Transverse colon (tissue), 4 donors: ENCODE results near the gene RPTOR. TPM values are rescaled to one million over a fixed set of nuclear protein-coding genes. Genes with fewer than 3 reads are reported as not detected.

ENCODE experiments used
- DNase-seq: peaks from one replicate; pipeline ENCODE4 v3.0.0-alpha.2; 2019
- H3K27ac ChIP-seq, 4 donors: fragments of 200-600 bp; sonication (generic); 2 replicates each; pipeline ENCODE4 v1.5.1; 2016 to 2018; ENCODE audit warnings: inconsistent platforms in 4 of 4
- H3K27me3 ChIP-seq: fragments of 200-600 bp; sonication (generic); 2 replicates; pipeline ENCODE4 v1.5.1; 2017; ENCODE audit warnings: inconsistent platforms
- H3K36me3 ChIP-seq, 4 donors: fragments of 200-600 bp; sonication (generic); 2 replicates each; pipeline ENCODE4 v1.5.1; 2017 to 2019; ENCODE audit warnings: inconsistent platforms in 4 of 4
- H3K4me1 ChIP-seq, 4 donors: fragments of 200-600 bp; sonication (generic); 2 replicates each; pipeline ENCODE4 v1.5.1; 2017 to 2020; ENCODE audit warnings: inconsistent platforms in 4 of 4
- H3K4me3 ChIP-seq, 4 donors: fragments of 200-600 bp; sonication (generic); 1 replicate in 1 of 4; 2 replicates in 3 of 4; pipeline versions ENCODE4 v1.5.1 to v1.6.1; 2017 to 2019; ENCODE audit warnings: inconsistent platforms in 4 of 4
- H3K9me3 ChIP-seq, 2 donors: fragments of 200-600 bp; sonication (generic); 2 replicates each; pipeline ENCODE4 v1.5.1; 2017 to 2019; ENCODE audit warnings: inconsistent platforms in 2 of 2
- EP300 ChIP-seq: sonication (generic); formaldehyde crosslinking; IDR thresholded peaks from one replicate; pipeline ENCODE4 v1.6.1; 2017; ENCODE audit warnings: antibody characterized with exemption, low read depth
- POLR2A ChIP-seq: fragments of 450-650 bp; IDR thresholded peaks from one replicate; pipeline ENCODE4 v1.6.1; 2016; ENCODE audit warnings: antibody characterized with exemption, mild to moderate bottlenecking, moderate library complexity
- POLR2AphosphoS5 ChIP-seq, 3 donors: sonication (generic); formaldehyde crosslinking; IDR thresholded peaks; one replicate each; pipeline ENCODE4 v1.6.1; 2016; ENCODE audit warnings: antibody characterized with exemption in 3 of 3
- WGBS, 2 donors: methylation state at CpG; one replicate each; pipeline ENCODE4 v1.1.5; 2018; ENCODE audit warnings: low coverage in 1 of 2; 5-methylcytosine and 5-hydroxymethylcytosine counted together
- in situ Hi-C, 4 donors: fragments of 200-750 bp; cut with MboI; loops; one replicate each; pipeline versions ENCODE4 v1.15.0 to v1.15.1; 2017; ENCODE audit warnings: low sequenced_read_pairs in 3 of 4, low pct_ligation_motif_present in 1 of 4, low pct_unique_long_range_greater_than_20kb in 1 of 4
- intact Hi-C: fragments of 100-400 bp; cut with DNase I; formaldehyde crosslinking; loops from one replicate; pipeline ENCODE4 v1.15.1; 2023; ENCODE audit warnings: low total_unique reads
- total RNA-seq, 4 donors: library from RNA; depleted of rRNA; stranded (reverse); fragments of >200 nt; gene quantifications; one replicate each; pipeline ENCODE4 v1.1.0, GENCODE V29; 2016
- TF ChIP-seq, protein P1 (sequence below), 5 experiments: fragments of 200-600 bp in 3 of 5; fragments of 450-650 bp in 2 of 5; sonication (generic) in 3 of 5; IDR thresholded peaks; 1 replicate in 2 of 5; 2 replicates in 3 of 5; pipeline ENCODE4 v1.5.1; 2016 to 2017; ENCODE audit warnings: antibody characterized with exemption in 5 of 5, inconsistent platforms in 3 of 5, mild to moderate bottlenecking in 2 of 5, moderate library complexity in 1 of 5

The RPTOR gene
- total RNA-seq, 4 donors from 2014 or later: 28.9 to 79.3 (median 48.0) TPM

DNA sequence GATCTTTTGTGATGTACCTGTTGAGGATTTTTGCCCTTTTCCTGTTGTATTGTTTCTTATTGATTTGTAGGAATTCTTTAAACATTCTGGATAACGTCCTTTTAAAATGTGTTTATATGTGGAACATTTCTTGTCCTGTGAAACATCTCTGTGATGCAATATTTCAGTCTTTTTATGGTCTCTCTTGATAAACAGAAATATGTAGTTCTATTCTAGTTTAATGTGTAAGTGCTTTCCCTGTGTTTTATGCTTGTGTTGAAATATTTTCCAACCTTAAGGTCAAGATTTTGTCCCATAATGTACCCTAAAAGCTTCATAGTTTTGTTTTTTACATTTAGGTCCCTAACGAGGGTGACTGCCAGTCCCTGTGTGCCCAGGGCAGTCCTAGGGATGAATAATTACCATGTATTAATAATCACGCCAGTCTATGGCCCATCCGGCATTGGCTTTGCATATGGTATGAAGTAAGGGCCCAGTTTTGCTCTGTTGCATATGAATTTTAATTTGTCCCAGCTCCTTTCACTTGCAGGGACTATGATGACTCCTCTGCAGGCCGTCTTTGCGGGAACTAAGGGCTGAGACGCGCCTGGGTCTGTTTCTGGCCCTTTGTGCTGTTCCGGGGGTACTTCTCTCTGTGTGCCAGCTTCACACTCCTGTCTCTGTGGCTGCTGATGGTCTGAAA is 44.2 kb downstream of the RPTOR start:
- TF ChIP-seq, protein P1, sequence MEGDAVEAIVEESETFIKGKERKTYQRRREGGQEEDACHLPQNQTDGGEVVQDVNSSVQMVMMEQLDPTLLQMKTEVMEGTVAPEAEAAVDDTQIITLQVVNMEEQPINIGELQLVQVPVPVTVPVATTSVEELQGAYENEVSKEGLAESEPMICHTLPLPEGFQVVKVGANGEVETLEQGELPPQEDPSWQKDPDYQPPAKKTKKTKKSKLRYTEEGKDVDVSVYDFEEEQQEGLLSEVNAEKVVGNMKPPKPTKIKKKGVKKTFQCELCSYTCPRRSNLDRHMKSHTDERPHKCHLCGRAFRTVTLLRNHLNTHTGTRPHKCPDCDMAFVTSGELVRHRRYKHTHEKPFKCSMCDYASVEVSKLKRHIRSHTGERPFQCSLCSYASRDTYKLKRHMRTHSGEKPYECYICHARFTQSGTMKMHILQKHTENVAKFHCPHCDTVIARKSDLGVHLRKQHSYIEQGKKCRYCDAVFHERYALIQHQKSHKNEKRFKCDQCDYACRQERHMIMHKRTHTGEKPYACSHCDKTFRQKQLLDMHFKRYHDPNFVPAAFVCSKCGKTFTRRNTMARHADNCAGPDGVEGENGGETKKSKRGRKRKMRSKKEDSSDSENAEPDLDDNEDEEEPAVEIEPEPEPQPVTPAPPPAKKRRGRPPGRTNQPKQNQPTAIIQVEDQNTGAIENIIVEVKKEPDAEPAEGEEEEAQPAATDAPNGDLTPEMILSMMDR (IDR thresholded peaks at IDR 0.05): no peak
- no peak for TF ChIP-seq POLR2A
- no peak for TF ChIP-seq POLR2AphosphoS5 (IDR thresholded peaks at IDR 0.05)
- TF ChIP-seq EP300: no peak
- no peaks in the 10 kb centered on the region for H3K36me3 ChIP-seq
- H3K4me3 ChIP-seq: no peak overlapping the region
- WGBS, 2 donors: 91 to 92% methylated on average over 8 to 9 of the region's 9 CpGs
- no peaks in the 10 kb centered on the region for H3K4me1 ChIP-seq
- DNase-seq: no peak
- H3K27me3 ChIP-seq: no peaks in the 10 kb centered on the region
- H3K27ac ChIP-seq: no peak overlapping the region
- in situ Hi-C loops (no loop called here), intact Hi-C loops (loop anchor here (10.0 kb wide), 1 partner anchor 216 kb away; no protein-coding TSS in a partner anchor)
- H3K9me3 ChIP-seq: no peaks in the 10 kb centered on the region

DNA sequence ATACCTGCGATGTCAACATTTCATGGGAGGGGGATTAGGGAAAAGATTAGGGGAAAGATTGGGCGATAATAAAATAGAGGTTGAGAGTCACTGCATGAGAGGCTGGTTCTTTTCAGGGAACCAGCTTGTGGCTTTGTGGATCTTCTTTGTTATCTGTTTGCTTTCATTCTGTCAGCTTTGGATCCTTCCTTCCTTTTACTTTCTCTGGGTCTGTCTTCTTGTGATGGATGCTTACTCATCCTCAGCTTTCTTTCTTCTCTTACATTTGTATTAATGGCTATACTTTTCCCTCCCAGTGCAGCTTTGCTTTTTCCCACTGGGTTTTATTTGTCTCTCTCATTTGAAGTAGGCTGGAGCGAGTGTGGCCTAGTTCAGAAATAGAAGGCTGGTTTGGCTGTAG is 47.1 kb downstream of the RPTOR start:
- in situ Hi-C loops: no loop called here
- no peaks in the 10 kb centered on the region for H3K36me3 ChIP-seq
- no peak overlapping the region for H3K27ac ChIP-seq
- no peaks in the 10 kb centered on the region for H3K9me3 ChIP-seq
- whole genome bisulfite sequencing, 2 donors: 97 to 98% methylated on average over 3 of the region's 3 CpGs
- no peak for DNase-seq
- H3K4me1 ChIP-seq: peaks cover 0 to 17% (median 0%) of the 10 kb centered on the region in 4 donors
- H3K27me3 ChIP-seq: no peaks in the 10 kb centered on the region
- no peak for TF ChIP-seq EP300
- TF ChIP-seq POLR2AphosphoS5 (IDR thresholded peaks at IDR 0.05): no peak
- no peak for TF ChIP-seq POLR2A
- TF ChIP-seq, protein P1 (IDR thresholded peaks at IDR 0.05): no peak
- H3K4me3 ChIP-seq: no peak overlapping the region
- intact Hi-C loops: no loop called here

DNA sequence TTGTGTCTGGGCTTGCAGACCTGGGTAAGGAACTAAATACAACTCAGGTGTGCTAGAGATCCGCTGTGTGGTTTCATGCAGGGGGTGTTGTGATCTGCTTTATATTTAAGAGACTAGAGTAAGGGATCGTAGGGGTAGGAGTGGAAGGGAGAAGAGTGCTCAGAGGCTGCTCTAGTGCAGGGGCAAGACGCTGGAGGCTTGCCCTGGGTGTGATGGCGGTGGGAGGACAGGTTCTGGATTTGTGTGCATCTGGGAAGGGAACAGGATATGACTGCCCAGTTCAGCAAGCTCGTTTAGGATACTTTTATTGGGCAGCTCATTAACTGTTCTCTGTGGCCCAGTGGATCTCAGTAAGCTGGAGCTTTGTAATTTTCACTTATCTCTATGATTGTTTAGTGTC is 47.6 kb downstream of the RPTOR start:
- intact Hi-C loops: no loop called here

DNA sequence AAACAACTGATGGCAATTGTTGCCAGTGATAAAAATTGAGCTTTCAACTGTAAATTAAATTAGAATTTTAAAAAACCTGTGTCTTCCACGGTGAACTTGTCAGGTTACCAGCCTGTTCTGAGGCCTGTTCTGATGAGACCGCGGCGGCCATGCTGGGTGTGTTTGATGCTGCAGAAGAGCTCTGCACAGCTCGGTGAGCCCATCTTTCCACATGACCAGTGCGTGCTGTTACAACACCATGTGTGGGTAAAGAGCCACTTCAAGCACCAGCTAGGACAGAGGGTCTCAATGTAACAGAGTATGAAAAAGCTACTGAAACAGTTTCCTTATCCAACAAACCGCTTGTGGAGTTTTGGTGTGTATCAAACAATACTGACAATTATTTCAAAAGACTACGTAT is 48.5 kb downstream of the RPTOR start:
- no peak for DNase-seq
- no peak for TF ChIP-seq POLR2A
- in situ Hi-C loops: no loop called here

More for the DNA sequence above, 47.6 kb downstream of the RPTOR start:
- Histone ChIP-seq H3K36me3 (no peaks in the 10 kb centered on the region), H3K4me3 (no peak overlapping the region), H3K27me3 (no peaks in the 10 kb centered on the region), H3K27ac (no peak overlapping the region), H3K9me3 (no peaks in the 10 kb centered on the region), H3K4me1 (peaks cover 0 to 17% (median 0%) of the 10 kb centered on the region in 4 donors)
- in situ Hi-C loops: no loop called here
- no peak for DNase-seq
- TF ChIP-seq POLR2AphosphoS5 (IDR thresholded peaks at IDR 0.05) (no peak), POLR2A (no peak), EP300 (no peak)
- TF ChIP-seq, protein P1 (IDR thresholded peaks at IDR 0.05): no peak
- 59 to 64% methylated on average over 5 of the region's 5 CpGs for WGBS, 2 donors

More for the DNA sequence above, 48.5 kb downstream of the RPTOR start:
- H3K27ac ChIP-seq: no peak overlapping the region
- peaks cover 0 to 17% (median 0%) of the 10 kb centered on the region in 4 donors for H3K4me1 ChIP-seq
- H3K36me3 ChIP-seq: no peaks in the 10 kb centered on the region
- H3K4me3 ChIP-seq: no peak overlapping the region
- intact Hi-C loops: no loop called here
- 93 to 94% methylated on average over 2 to 8 of the region's 8 CpGs for WGBS, 2 donors
- no peaks in the 10 kb centered on the region for H3K9me3 ChIP-seq
- H3K27me3 ChIP-seq: no peaks in the 10 kb centered on the region
